Right forelimb (tissue), 1 donor: Measurements from ENCODE around the gene C6orf136.
A peak's percentile ranks its signal among the peaks of the same experiment; 100 is the strongest.
"Not testable (repeated sequence)": the region's sequence is repeated elsewhere in the genome, so short reads cannot be mapped to it uniquely, and the experiment has no call there.

Experiments used
- DNase-seq: peaks from one replicate; pipeline ENCODE4 v3.0.0-alpha.2; 2018

Gene C6orf136

GRCh38 chr6:30664994-30665767, 18.2 kb downstream of the C6orf136 start:
- DNase-seq: no peak

GRCh38 chr6:30666300-30666699, 19.4 kb downstream of the C6orf136 start:
- not testable (repeated sequence) for DNase-seq

GRCh38 chr6:30670760-30671527, 24.0 kb downstream of the C6orf136 start:
- DNase-seq: no peak

DNA sequence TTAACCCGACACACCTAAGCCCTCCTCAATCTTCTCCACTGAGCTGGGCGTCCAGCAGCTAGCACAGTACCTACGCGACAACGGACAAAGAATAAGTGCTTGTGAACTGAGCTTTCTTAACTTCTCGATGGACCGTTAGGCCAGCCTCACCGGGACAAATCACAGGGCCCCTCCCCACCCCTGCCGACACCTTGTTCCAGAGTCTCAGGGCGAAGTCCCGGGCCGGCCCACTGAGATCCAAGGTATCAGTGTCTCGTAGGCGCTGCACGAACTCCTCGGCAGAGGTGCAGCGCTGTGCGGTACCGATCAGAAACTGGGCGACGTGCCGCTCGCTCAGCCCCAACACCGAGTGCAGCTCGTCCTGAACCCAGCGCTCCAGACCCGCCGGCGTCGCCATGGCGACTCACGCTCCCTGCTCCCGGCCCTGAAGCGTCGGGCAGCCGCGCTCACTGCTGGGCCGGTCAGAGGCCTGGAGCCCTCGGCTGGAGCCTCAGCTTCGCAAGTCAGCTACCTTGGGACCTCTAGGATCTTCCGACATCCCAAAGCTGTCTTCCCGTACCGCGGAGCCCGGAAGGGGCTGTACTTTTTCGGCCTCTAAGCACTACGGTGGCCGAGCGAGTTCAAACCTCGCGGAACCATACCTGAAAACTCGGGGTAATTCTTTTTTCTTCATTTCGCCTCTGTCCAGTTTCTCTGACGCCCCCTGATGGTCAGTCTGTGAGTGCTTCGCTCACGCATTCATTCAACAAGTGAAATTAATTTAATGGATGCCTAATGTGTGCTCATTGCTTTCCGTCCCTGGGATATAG, 25.7 kb downstream of the C6orf136 start, which contains the start of gene DHX16:
DHX16 (minus strand) TSS at position 562 of the 809 bp plus-strand sequence; CDS start at position 397, 165 bp downstream.
- DNase-seq: peak; percentile 95

DNA sequence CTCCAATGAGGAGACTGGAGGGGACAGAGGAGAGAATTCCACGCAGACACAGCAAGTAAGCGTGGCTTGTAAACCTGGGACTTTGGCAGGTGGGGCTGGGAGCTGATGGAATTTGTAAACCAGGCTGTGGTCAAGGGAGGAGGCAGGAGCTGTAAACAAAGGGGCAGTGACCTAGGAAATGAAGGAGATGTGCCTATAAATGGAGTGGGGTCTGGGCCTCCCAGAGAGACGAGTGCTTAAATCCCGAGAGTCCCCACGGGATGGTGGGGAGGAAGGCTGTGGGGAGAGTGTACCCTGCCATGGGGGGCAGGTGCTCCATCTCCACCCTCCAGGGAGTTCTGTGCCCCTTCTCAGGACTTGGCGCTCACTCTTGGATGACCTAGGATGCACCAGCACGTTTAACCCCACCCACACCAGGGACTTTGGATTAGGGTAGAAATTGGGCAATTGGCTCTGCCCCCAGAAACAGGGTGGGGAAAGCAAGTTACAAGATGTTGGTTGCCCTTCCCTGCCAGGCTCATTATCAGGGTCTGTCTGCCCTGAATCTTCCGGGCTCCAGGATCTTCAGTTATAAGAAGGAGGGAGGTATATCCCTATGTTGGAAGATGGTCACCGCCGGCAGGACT, 29.8 kb downstream of the C6orf136 start:
- DNase-seq: no peak

GRCh38 chr6:30678964-30679726, 32.2 kb downstream of the C6orf136 start:
- DNase-seq: peak; percentile 92

- DNase-seq: no peak
Measured at GRCh38 chr6:30679765-30680535, 33.0 kb downstream of the C6orf136 start.

DNA sequence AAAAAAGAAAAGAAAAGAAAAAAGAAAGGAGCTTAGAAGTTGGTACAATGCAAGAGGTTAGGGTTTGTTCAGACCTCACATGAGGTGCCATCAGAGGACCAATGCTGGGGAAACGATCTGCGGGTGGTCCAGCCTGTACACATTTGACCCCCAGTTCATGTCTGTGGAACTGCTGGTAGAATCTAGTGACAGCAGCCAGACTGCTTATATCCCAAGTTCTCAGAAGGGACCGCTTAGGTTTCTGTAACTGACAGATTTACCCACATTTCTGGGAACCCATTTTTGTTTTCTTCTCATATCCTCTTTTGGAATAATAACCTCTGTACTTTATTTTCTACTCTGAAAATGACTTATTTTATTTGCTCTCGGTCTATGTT, 34.8 kb downstream of the C6orf136 start:
- no peak for DNase-seq

DNA sequence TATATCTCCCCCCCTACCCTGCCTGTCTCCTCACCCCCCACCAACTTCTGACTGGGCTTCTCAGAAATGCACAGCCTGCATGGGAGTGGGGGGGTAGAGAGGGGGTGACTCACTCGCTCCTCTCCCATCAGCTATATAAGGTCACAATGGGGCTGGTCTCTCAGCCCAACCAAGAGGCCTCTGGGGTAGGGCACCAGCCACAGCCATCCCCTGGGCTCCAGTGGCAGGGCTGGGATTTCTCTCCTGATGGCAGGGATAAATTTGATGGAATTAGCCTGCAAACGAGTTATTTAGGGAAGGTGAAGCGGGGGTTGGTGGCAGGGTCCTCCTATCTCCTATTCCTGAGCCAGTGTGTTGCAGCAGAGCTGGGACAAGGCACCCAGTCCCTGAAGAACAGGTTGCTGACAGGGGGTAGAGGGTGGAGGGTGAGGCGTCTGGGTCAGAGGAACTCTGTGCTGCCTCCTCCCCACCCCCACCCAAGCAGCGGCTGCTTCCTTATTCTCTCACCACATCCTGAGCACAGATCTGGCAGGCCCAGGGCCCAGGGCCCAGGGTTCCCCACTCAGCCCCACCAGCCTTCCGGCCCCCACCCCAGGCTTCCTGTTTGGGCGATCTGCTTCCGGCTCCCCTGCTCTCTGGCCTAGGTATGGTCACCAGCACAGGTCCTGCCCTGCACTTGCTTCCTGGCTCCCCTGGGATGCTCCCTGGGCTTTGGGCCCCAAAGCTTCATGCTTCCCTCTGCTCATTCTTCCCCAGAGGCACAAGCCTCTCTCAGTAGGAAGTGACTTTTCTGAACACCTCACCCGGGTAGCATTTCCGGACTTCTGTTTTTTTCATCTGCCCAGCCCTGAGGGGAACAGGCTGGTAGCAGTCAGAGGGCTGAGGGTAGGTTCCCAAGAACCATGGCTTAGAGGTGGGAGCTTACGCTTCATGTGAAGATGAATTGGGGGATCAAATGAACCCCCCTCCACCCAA, 35.5 kb downstream of the C6orf136 start:
- peak; percentile 72 for DNase-seq

DNA sequence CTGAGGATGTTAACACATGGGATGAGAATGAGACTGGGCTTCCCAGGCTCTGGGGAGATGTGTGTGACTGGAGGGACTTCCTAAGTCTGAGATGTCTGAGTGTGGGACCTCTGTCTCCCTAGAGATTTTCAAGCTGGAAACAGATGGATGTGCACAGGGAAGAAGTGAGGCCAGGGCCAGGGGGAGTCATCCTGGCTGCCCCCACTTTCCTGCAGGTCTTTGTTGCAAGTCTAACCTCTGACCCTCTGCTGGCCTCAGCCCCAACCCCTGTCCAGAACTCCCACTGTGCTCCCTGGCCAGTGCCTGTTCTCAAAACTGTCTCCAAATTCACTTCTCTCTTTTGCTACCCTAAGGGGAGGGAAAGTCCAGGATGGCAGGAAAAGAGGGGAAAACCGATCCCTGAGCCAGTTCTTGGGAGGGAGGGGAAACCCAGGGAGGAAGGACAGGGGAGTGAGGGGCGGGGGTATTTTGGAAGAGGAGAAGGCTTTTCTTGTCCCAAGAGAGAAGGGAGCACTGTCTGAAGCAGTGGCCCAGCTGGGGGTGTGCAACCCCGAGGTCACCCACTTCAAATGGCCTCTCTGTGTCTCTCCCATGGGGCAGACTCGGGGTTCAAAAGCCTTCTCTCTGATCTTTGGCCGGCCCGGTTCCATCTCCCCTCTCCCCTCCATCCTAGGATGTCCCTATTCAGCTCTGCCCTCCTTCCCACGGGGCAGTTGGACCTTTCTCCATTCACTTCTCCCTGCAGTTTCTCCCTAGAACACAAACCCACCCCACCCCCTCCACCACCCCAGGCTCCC, 36.4 kb downstream of the C6orf136 start:
- DNase-seq: no peak

DNA sequence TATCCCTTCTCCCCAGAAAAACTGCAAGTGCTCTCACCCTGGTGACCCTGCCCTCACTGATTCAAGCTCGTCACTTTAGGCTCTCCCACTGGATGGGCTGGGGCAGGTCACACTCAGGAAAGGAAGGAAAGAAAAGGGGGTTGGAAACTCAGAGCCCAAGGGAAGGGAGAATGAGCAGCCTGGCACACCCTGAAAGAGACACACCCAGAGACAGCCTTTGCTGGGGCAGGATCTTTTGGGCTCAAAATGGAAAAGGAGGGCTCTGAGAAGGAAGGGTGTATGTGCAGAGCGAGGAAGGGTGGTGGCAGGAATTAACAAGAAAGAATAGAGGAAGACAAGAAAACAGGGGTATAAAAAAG, 37.0 kb downstream of the C6orf136 start:
- no peak for DNase-seq

DNA sequence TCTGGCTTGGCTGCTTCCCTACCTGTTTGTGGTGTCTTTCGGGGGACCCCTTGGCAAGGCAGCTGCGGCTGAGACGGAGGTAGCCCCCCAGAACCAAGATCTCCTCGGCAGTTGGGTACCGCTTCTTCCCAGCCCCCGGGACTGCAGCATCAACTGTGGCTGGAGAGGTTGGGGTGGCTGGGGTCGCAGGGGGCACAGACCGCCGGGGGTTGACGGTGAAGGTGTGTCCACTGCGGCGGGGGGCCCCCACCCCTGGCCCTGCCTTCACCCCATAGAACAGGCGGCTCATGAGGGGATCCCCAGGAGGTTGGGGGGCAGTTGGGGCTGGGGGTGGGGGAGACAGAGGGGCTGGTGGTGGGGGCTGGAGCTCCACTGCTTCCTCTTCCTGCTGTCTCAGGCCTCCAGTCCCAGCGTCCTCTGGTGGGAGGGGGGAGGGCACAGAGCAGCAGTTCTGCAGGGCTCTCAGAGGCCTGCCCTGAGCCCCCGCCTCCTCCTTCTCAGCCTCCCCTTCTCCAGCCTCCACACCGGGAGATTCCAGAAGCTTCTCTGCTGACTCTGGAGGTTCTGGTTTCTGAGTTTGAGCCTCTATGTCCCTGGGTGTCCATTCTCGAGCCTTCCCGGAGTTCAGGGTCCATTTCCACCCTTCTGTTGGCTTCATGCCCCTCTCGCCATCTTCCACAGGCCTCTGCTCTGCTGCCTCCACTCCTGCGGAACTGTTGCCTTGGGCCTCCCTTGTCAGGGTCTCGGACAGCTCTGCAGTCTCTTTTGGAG, 37.6 kb downstream of the C6orf136 start:
- no peak for DNase-seq

GRCh38 chr6:30685157-30686008, 38.5 kb downstream of the C6orf136 start:
- DNase-seq: no peak

- DNase-seq: peak; percentile 88
Measured at GRCh38 chr6:30686009-30686907, 39.3 kb downstream of the C6orf136 start, which contains the start of gene PPP1R18. Gene PPP1R18, minus strand, starts transcription at chr6:30686645. Its CDS starts 627 bp downstream, at chr6:30686018.

- DNase-seq: peak; percentile 96
Measured at GRCh38 chr6:30686908-30687658, 40.1 kb downstream of the C6orf136 start.
